ENCODE measurements around the gene WNK1. TPM values are rescaled to one million over a fixed set of nuclear protein-coding genes. Genes with fewer than 3 reads are reported as not detected.
A peak's percentile ranks its signal among the peaks of the same experiment; 100 is the strongest.

Gene WNK1
- total and polyA plus RNA-seq, 2 donors (not counting 3 experiments of a cell fraction or from before 2014, with no cell fraction given), result 46.3 to 108 TPM

GRCh38 chr12:716506-716905 lies 35.9 kb upstream of the WNK1 start:
- FAIRE-seq (no peak), DNase-seq (ENCODE audit: low read depth, low spot score) (peak; percentile 24)
- dilution Hi-C loops (cut with MboI; ENCODE audit: extremely low pct_ligation_motif_present, low sequenced_read_pairs), result no loop called here
- Histone ChIP-seq H4K20me1 (replicated peaks; ENCODE audit: control insufficient read depth, extremely low read depth, insufficient read depth, low read length) (no peaks in the 10 kb centered on the region), H3K27me3 (ENCODE audit: control insufficient read depth in 2 of 2, insufficient read depth in 2 of 2, low read length in 2 of 2) (peaks cover 0 to 2% of the 10 kb centered on the region in 2 experiments), H3K4me3 (replicated peaks in 1 of 3; ENCODE audit: insufficient read depth in 1 of 3, low read depth in 1 of 3, low read length in 3 of 3) (no peak overlapping the region), H3K4me2 (ENCODE audit: insufficient read depth, low read length) (no peak overlapping the region), H2AFZ (ENCODE audit: low read depth, low read length) (no peak overlapping the region), H3K9ac (replicated peaks; ENCODE audit: extremely low read depth, insufficient read depth, low read length) (no peak overlapping the region), H3K9me3 (replicated peaks; ENCODE audit: control insufficient read depth, insufficient read depth, low read length) (no peaks in the 10 kb centered on the region), H3K9me1 (replicated peaks; ENCODE audit: control insufficient read depth, extremely low read depth, insufficient read depth, low read length) (no peaks in the 10 kb centered on the region), H3K27ac (ENCODE audit: insufficient read depth, low read depth, low read length) (no peak overlapping the region), H3K4me1 (ENCODE audit: control insufficient read depth, extremely low read depth, insufficient read depth, low read length) (no peaks in the 10 kb centered on the region), H3K36me3 (ENCODE audit: control insufficient read depth in 2 of 2, extremely low read depth in 1 of 2, insufficient read depth in 2 of 2, low read length in 2 of 2) (no peaks in the 10 kb centered on the region), H3K79me2 (ENCODE audit: control insufficient read depth, insufficient read depth, low read length) (no peaks in the 10 kb centered on the region)
- intact Hi-C loops (cut with micrococcal nuclease), result no loop called here
- BruUV-seq (replicated peaks), result no TSS peak
- CTCF ChIA-PET, result interaction anchor here (1.0 kb wide), 1 partner anchor 11 kb away, joined by 3 read pairs; no protein-coding TSS in a partner anchor
- POLR2A ChIA-PET, result no interaction called here
- TF ChIP-seq POLR2A (IDR thresholded peaks at IDR 0.05; ENCODE audit: low read depth, low read length) (no peak), EZH2 (IDR thresholded peaks at IDR 0.05; ENCODE audit: borderline replicate concordance, low read depth, low read length, severe bottlenecking) (no peak), CTCF (IDR thresholded peaks at IDR 0.05; ENCODE audit: extremely low read depth in 1 of 2, insufficient read depth in 1 of 2, low read depth in 1 of 2, low read length in 2 of 2) (no peak), GATA2 (IDR thresholded peaks at IDR 0.05; ENCODE audit: insufficient read depth, insufficient read length, low read depth, low read length) (no peak), MAX (IDR thresholded peaks at IDR 0.05; ENCODE audit: insufficient read depth, insufficient read length) (no peak), JUN (IDR thresholded peaks at IDR 0.05; ENCODE audit: borderline replicate concordance, insufficient read depth, insufficient read length, low read depth) (no peak), POLR2AphosphoS5 (IDR thresholded peaks at IDR 0.05; ENCODE audit: insufficient read depth, low read depth, low read length) (no peak), FOS (IDR thresholded peaks at IDR 0.05; ENCODE audit: borderline replicate concordance, insufficient read depth, low read length) (no peak), MYC (IDR thresholded peaks at IDR 0.05; ENCODE audit: low read depth, low read length) (no peak)

All from endothelial cell of umbilical vein (primary cell).